WERI-Rb-1 (cell line): ENCODE results near the gene LYST.

Source experiments
- DNase-seq: peaks from one replicate; pipeline ENCODE4 v3.0.0-alpha.2; 2020
- H3K27ac ChIP-seq: fragments of 250-450 bp; sonication (Bioruptor Pico); 2 replicates; pipeline ENCODE4 v1.5.1; 2020; ENCODE audit warnings: mild to moderate bottlenecking, moderate library complexity
- H3K27me3 ChIP-seq: fragments of 250-450 bp; sonication (Bioruptor Pico); 2 replicates; pipeline ENCODE4 v1.5.1; 2021; ENCODE audit warnings: mild to moderate bottlenecking, low read depth, moderate library complexity; ENCODE audit not compliant: insufficient read depth, severe bottlenecking
- H3K36me3 ChIP-seq: fragments of 250-450 bp; sonication (Bioruptor Pico); 2 replicates; pipeline ENCODE4 v1.5.1; 2020; ENCODE audit warnings: mild to moderate bottlenecking, moderate library complexity
- H3K4me3 ChIP-seq: 2 replicates; pipeline ENCODE4 v1.5.1; 2011; ENCODE audit warnings: low read depth, mild to moderate bottlenecking, control low read depth, low read length
- H3K9me3 ChIP-seq: fragments of 250-450 bp; sonication (Bioruptor Pico); 2 replicates; pipeline ENCODE4 v1.5.1; 2021; ENCODE audit warnings: mild to moderate bottlenecking, moderate library complexity; ENCODE audit not compliant: severe bottlenecking
- CTCF ChIP-seq: IDR thresholded peaks from 2 replicates; pipeline ENCODE4 v1.5.1; 2011; ENCODE audit warnings: low read depth, mild to moderate bottlenecking, control low read depth, inconsistent platforms, low read length

LYST gene

GRCh38 chr1:235878082-235878811, 11.5 kb upstream of the LYST start:
- DNase-seq, result no peak
- H3K4me3 ChIP-seq, result no peak overlapping the region
- H3K27me3 ChIP-seq, result no peaks in the 10 kb centered on the region
- H3K36me3 ChIP-seq, result no peaks in the 10 kb centered on the region
- no peak overlapping the region for H3K27ac ChIP-seq
- TF ChIP-seq CTCF, result no peak
- no peaks in the 10 kb centered on the region for H3K9me3 ChIP-seq

DNA sequence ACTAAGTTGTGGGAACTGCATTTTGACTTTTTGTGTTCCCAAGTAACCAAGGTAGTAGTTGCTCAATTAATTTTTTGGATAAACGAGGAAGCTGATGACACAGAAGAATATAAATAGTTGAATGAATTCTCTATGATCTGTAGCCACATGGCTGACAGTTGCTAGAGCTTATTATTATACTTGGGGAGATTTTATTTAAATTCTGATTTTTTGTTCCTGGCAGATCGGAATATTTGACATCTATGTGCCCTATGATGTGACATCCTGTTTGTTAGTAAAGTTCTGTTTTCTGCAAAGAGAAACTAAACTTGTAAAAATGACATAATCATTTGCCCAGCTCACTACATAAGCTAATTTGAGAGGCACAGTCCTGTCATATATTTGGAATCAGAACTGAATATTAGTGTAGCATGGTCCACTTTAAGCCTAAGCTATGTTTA, 9.7 kb upstream of the LYST start:
- H3K27me3 ChIP-seq, result no peaks in the 10 kb centered on the region
- TF ChIP-seq CTCF, result no peak

DNA sequence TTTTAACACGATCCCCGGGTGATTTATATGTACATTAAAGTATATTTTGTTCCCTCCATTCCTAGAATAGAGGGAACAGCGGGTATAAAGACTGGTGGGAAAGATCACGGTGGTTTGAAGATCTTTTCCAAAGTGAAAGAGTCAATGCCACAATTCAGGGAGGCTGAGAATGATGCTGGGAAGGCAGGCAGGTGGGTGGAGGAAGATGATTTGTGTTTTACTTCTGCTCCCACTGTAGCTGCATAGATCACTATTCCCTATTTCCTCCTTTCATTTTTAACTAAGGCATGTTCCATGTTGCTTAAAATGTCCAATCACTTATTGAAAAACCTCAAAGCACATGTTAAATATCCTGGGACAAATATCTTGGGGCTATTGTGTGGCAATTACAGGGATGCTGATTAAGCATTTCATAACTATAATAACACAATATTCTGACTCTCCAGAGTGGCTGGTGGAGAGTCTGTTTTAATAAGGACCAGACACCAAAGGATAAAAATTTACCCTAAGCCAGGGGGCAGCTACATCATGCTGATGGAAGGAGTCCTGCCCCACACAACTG, 8.4 kb upstream of the LYST start:
- Histone ChIP-seq H3K9me3 (no peaks in the 10 kb centered on the region), H3K27ac (no peak overlapping the region), H3K36me3 (no peaks in the 10 kb centered on the region), H3K4me3 (no peak overlapping the region), H3K27me3 (no peaks in the 10 kb centered on the region)
- TF ChIP-seq CTCF, result no peak
- DNase-seq, result no peak

More for the DNA sequence above, 9.7 kb upstream of the LYST start:
- Histone ChIP-seq H3K9me3 (no peaks in the 10 kb centered on the region), H3K36me3 (no peaks in the 10 kb centered on the region), H3K4me3 (no peak overlapping the region), H3K27ac (no peak overlapping the region)
- no peak for DNase-seq

DNA sequence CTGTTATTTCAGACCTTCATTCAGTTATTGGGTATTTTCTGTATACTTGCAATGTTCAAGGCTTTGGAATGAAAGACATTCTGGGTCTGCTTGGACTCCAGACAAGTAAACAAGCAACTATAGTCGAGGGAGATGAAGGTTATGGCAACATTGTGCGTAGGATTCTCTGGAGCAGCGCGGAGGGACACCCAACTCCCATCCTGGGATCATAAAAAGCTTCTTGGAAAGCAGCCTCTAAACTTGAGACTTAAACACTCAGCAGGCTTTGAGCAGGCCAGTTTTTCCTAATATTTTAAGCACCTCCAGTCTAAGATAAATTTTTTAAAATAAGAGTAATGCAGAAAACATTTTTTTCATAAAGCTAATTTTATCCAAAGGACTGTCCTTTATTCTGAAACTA, 7.6 kb upstream of the LYST start:
- DNase-seq, result no peak
- Histone ChIP-seq H3K9me3 (no peaks in the 10 kb centered on the region), H3K27ac (no peak overlapping the region), H3K4me3 (no peak overlapping the region), H3K36me3 (no peaks in the 10 kb centered on the region), H3K27me3 (no peaks in the 10 kb centered on the region)
- TF ChIP-seq CTCF, result no peak

GRCh38 chr1:235873571-235873970, 6.9 kb upstream of the LYST start:
- no peak for TF ChIP-seq CTCF
- DNase-seq, result no peak
- no peak overlapping the region for H3K27ac ChIP-seq
- no peaks in the 10 kb centered on the region for H3K9me3 ChIP-seq
- no peaks in the 10 kb centered on the region for H3K27me3 ChIP-seq
- H3K36me3 ChIP-seq, result no peaks in the 10 kb centered on the region
- H3K4me3 ChIP-seq, result no peak overlapping the region
